HG03460 (cell line): ENCODE measurements around the gene PANX2.
"Not testable (repeated sequence)": the region's sequence is repeated elsewhere in the genome, so short reads cannot be mapped to it uniquely, and the experiment has no call there.

Source experiments
- ATAC-seq: cut with Tn5 transposase; IDR thresholded peaks from one replicate; pipeline ENCODE4 v1.9.1; 2021; ENCODE audit not compliant: unreplicated experiment

The PANX2 gene

GRCh38 chr22:50170453-50171318 lies at the start of gene PANX2:
Gene PANX2 (plus strand): TSS chr22:50170731. CDS start chr22:50170731, 0 bp downstream.
- ATAC-seq = no peak

- ATAC-seq = no peak
Measured at GRCh38 chr22:50121202-50121740, 49.3 kb upstream of the PANX2 start.

GRCh38 chr22:50123119-50123518 lies 47.4 kb upstream of the PANX2 start:
- ATAC-seq = no peak

GRCh38 chr22:50125029-50125428 lies 45.5 kb upstream of the PANX2 start:
- ATAC-seq = no peak

GRCh38 chr22:50129121-50129736 lies 41.3 kb upstream of the PANX2 start:
- no peak for ATAC-seq

- no peak for ATAC-seq
Measured at GRCh38 chr22:50131894-50132293, 38.6 kb upstream of the PANX2 start.

GRCh38 chr22:50134481-50134880 lies 36.0 kb upstream of the PANX2 start:
- ATAC-seq = no peak

- ATAC-seq = no peak
Measured at GRCh38 chr22:50136581-50137015, 33.9 kb upstream of the PANX2 start.

- not testable (repeated sequence) for ATAC-seq
Measured at GRCh38 chr22:50137277-50137676, 33.3 kb upstream of the PANX2 start.

GRCh38 chr22:50138041-50138440 lies 32.5 kb upstream of the PANX2 start:
- ATAC-seq = no peak

GRCh38 chr22:50138988-50139387 lies 31.5 kb upstream of the PANX2 start:
- no peak for ATAC-seq

- no peak for ATAC-seq
Measured at GRCh38 chr22:50139843-50140415, 30.6 kb upstream of the PANX2 start.

GRCh38 chr22:50140615-50141014 lies 29.9 kb upstream of the PANX2 start:
- ATAC-seq = no peak

- ATAC-seq = no peak
Measured at GRCh38 chr22:50141462-50141861, 29.1 kb upstream of the PANX2 start.

- ATAC-seq = no peak
Measured at GRCh38 chr22:50141891-50142363, 28.6 kb upstream of the PANX2 start.

GRCh38 chr22:50143096-50143495 lies 27.4 kb upstream of the PANX2 start:
- ATAC-seq = no peak

- no peak for ATAC-seq
Measured at GRCh38 chr22:50144005-50144614, 26.4 kb upstream of the PANX2 start.

GRCh38 chr22:50145721-50146438 lies 24.7 kb upstream of the PANX2 start:
- no peak for ATAC-seq

- no peak for ATAC-seq
Measured at GRCh38 chr22:50146439-50147238, 23.9 kb upstream of the PANX2 start.
